Stimulated activated CD4-positive, alpha-beta T cell treated with anti-CD3 and anti-CD28 coated beads, Interleukin-2, amount 100 ng/mL, for 24 hours (primary cell): Measurements from ENCODE around the gene SYNPO2.
"Not testable (repeated sequence)": the region's sequence is repeated elsewhere in the genome, so short reads cannot be mapped to it uniquely, and the experiment has no call there.

Experiments used
- DNase-seq, 2 donors: peaks; one replicate each; pipeline ENCODE4 v3.0.0-alpha.2; 2020

The SYNPO2 gene

GRCh38 chr4:119038116-119038841 is 149.6 kb downstream of the SYNPO2 start:
- DNase-seq, result no peak

GRCh38 chr4:119039160-119039559 is 150.5 kb downstream of the SYNPO2 start:
- no peak for DNase-seq

DNA sequence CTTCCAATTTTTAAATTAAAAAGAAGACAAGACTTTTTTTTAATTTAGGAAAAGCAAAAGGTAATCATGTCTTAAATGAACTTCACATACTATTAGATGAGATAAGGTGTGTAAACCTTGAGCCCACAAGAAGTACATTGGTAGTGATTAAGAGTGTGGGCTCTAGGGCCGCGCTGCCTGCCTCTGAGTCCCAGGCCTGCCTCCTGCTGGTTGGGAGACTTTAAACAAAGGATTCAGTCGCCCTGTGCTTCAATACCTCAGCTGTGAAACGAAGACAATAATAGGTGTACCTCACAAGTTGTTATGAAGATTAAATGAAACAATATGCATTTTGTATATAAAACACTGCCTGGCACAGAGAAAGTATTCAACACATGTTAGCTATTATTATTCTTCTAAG is 151.1 kb downstream of the SYNPO2 start:
- DNase-seq, result no peak

GRCh38 chr4:119040261-119040660 is 151.6 kb downstream of the SYNPO2 start:
- no peak for DNase-seq

GRCh38 chr4:119040694-119041185 is 152.1 kb downstream of the SYNPO2 start:
- DNase-seq, result no peak

- DNase-seq, result no peak
These were observed 152.7 kb downstream of the SYNPO2 start for GRCh38 chr4:119041396-119041795.

- DNase-seq, result peak; percentile 36 to 52
These were observed 153.4 kb downstream of the SYNPO2 start for GRCh38 chr4:119041951-119042560.

- DNase-seq, result no peak
These were observed 157.6 kb downstream of the SYNPO2 start for GRCh38 chr4:119046263-119046662.

GRCh38 chr4:119047059-119047458 is 158.4 kb downstream of the SYNPO2 start:
- DNase-seq, result not testable (repeated sequence)

- DNase-seq, result no peak
These were observed 159.8 kb downstream of the SYNPO2 start for GRCh38 chr4:119048446-119048845.

GRCh38 chr4:119049342-119049741 is 160.7 kb downstream of the SYNPO2 start:
- DNase-seq, result no peak

DNA sequence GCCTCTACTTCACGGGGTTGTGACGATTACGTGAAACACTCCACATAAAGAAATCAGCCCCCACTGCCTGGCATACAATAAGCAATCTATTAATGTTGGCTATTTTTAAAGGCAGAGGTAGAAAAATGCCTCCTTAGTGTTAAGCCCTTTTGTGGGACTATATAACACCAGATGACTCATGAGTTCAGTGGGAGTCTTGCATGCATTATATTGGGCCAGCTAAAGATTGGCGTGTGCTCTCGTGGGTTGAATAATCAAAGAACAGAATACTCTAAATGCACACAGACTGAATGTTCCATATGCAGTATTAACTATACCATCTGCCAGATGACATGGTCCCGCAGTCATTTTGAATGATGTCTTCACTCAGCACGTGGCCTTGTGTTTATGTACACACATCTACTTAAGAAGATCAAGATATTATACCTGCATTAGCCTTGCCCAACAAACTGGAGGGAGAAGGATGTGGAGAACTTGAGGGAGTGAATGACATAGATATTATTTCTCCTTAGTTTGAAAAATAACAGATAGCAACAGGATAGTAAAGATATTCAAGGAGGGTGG is 162.0 kb downstream of the SYNPO2 start:
- no peak for DNase-seq

DNA sequence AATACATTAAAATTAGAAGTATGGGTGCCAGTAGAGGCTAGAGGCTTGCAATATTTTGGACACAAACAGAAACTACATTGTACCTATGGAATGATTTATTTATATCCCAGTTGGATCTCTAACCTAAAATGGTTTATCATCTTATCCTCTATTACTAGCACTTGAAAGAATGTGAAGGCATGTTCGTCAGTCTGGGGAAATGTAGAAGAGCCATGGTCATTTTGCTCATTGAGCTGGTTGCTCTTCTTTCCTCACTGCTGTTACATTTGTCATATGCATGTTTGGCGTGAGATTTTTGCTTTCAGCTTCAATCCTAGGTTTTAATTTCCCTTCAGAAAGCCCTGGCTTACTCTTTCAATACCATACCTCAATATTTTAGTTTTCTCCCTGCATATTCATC is 164.6 kb downstream of the SYNPO2 start:
- DNase-seq, result no peak

DNA sequence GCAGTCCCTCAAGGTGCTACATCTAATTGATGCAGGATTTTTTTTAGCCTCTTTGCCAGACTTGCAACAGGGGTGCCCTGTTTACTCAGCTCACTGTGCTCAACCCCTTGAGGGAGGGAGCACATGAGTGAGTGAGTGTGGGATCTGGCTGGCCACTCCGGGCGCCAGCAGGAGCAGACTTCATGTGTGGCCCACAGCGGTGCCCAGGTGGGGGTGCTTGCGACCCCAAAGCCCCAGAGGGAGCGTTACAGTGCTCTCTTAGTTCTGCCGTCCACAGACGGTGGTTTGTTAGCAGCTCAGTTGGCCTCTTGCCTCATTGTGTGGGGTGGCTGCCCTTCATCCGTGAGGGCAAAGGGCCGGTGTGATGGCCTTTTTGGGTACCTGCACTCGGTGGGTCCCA is 165.3 kb downstream of the SYNPO2 start:
- no peak for DNase-seq

DNA sequence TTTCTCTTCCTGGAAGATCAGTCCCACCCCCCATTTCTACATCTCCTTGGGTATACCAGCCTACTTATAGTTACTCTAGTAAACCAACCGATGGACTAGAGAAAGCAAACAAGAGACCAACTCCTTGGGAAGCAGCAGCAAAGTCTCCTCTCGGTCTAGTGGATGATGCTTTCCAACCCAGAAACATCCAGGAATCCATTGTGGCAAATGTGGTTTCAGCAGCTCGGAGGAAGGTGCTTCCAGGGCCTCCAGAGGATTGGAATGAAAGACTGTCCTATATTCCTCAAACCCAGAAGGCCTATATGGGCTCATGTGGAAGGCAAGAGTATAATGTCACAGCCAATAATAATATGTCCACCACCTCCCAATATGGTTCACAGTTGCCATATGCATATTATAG is 168.8 kb downstream of the SYNPO2 start:
- no peak for DNase-seq

- DNase-seq, result no peak
These were observed 170.6 kb downstream of the SYNPO2 start for GRCh38 chr4:119059221-119059620.

DNA sequence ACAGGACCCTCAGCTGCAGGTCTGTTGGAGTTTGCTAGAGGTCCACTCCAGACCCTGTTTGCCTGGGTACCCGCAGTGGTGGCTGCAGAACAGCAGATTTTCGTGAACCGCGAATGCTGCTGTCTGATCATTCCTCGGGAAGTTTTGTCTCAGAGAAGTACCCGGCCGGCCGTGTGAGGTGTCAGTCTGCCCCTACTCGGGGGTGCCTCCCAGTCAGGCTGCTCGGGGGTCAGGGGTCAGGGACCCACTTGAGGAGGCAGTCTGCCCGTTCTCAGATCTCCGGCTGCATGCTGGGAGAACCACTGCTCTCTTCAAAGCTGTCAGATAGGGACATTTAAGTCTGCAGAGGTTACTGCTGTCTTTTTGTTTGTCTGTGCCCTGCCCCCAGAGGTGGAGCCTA is 178.5 kb downstream of the SYNPO2 start:
- not testable (repeated sequence) for DNase-seq

DNA sequence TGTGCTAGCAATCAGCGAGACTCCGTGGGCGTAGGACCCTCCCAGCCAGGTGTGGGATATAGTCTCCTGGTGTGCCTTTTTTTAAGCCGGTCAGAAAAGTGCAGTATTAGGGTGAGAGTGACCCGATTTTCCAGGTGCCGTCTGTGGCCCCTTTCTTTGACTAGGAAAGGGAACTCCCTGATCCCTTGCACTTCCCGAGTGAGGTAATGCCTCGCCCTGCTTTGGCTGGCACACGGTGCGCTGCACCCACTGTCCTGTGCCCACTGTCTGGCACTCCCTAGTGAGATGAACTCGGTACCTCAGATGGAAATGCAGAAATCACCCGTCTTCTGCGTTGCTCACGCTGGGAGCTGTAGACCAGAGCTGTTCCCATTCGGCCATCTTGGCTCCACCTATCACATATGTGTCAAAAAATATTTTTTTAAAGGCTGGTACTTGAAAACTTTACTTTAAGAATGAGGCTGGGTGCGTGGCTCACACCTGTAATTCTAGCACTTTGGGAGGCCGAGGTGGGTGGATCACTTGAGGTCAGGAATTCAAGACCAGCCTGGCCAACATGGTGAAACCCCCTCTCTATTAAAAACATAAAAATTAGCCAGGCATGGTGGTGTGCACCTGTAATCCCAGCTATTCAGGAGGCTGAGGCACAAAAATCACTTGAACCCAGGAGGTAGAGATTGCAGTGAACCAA is 179.2 kb downstream of the SYNPO2 start:
- DNase-seq, result not testable (repeated sequence)

GRCh38 chr4:119068529-119068962 is 179.9 kb downstream of the SYNPO2 start:
- no peak for DNase-seq

- DNase-seq, result no peak
These were observed 181.6 kb downstream of the SYNPO2 start for GRCh38 chr4:119070301-119070700.

DNA sequence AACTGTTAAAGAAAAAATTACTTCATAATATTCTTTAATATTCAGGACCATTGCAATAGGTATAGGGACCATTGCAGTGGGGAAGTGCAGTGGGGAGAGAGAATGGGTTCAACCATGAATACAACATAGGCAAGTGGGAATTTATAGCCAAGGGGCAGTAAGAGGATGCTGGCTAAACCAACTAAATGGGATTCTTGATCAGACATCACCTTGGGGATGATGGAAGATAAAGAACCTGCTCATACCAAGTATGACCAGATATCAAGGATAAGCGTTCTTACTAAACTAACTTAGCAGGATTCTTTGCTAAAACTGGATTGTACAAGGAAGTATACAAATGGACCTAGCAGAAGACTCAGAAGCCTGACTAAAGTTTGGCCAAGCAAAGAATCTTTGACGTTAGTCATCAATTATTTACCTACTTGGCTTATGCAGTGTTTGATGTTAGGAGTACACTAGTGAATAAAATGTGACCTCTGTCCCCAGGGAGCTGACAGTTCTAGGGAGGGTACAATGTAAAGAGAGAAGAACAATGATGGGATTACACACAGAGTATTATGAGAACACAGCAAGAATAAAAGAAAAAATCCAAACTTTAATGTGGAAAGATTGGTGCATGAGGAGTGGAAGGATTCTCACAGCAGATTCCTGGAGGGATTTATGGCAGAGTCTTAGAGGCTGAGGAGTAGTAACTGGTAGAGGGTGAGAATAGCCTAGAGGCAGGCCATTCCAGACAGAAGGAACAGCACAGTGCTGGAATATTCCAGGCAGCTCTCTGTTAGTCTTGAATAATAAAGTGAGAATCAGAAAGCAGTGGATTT is 192.3 kb downstream of the SYNPO2 start:
- no peak for DNase-seq

- DNase-seq, result no peak
These were observed 192.8 kb downstream of the SYNPO2 start for GRCh38 chr4:119081542-119081859.

GRCh38 chr4:119081943-119082342 is 193.3 kb downstream of the SYNPO2 start:
- DNase-seq, result no peak
